BLaER1 (cell line): Measurements from ENCODE around the gene GLIPR2.

ENCODE experiments used
- H3K27ac ChIP-seq: shearing (Covaris generic); formaldehyde crosslinking; 2 replicates; pipeline ENCODE4 v1.8.1; 2022
- H3K27me3 ChIP-seq: shearing (Covaris generic); formaldehyde crosslinking; 2 replicates; pipeline ENCODE4 v1.8.1; 2022
- H3K36me3 ChIP-seq: shearing (Covaris generic); formaldehyde crosslinking; 2 replicates; pipeline ENCODE4 v1.8.1; 2022
- H3K4me1 ChIP-seq: shearing (Covaris generic); formaldehyde crosslinking; 2 replicates; pipeline ENCODE4 v1.8.1; 2022
- H3K4me2 ChIP-seq: shearing (Covaris generic); formaldehyde crosslinking; 2 replicates; pipeline ENCODE4 v1.8.1; 2022
- H3K4me3 ChIP-seq: shearing (Covaris generic); formaldehyde crosslinking; 2 replicates; pipeline ENCODE4 v1.8.1; 2022
- H3K9ac ChIP-seq: shearing (Covaris generic); formaldehyde crosslinking; 2 replicates; pipeline ENCODE4 v1.8.1; 2022
- H3K9me3 ChIP-seq: shearing (Covaris generic); formaldehyde crosslinking; 2 replicates; pipeline ENCODE4 v1.8.1; 2022
- H4K20me1 ChIP-seq: shearing (Covaris generic); formaldehyde crosslinking; 2 replicates; pipeline ENCODE4 v1.8.1; 2022
- Cebpa-rat ChIP-seq: shearing (Covaris generic); IDR thresholded peaks from 2 replicates; pipeline ENCODE4 v1.8.1; 2022

GLIPR2 gene

GRCh38 chr9:36161187-36161586 lies 24.7 kb downstream of the GLIPR2 start:
- Histone ChIP-seq H3K4me1 (peaks cover 19% of the 10 kb centered on the region), H3K4me2 (no peak overlapping the region), H3K4me3 (no peak overlapping the region), H3K27ac (no peak overlapping the region), H3K27me3 (no peaks in the 10 kb centered on the region), H3K9ac (no peak overlapping the region), H3K36me3 (peaks cover 35% of the 10 kb centered on the region), H3K9me3 (peaks cover 18% of the 10 kb centered on the region), H4K20me1 (no peaks in the 10 kb centered on the region)
- no peak for TF ChIP-seq Cebpa-rat

GRCh38 chr9:36162211-36162738 lies 25.7 kb downstream of the GLIPR2 start:
- TF ChIP-seq Cebpa-rat = no peak
- no peak overlapping the region for H3K4me2 ChIP-seq

GRCh38 chr9:36163049-36163785 lies 26.7 kb downstream of the GLIPR2 start:
- Histone ChIP-seq H3K9ac (no peak overlapping the region), H3K27me3 (no peaks in the 10 kb centered on the region), H3K27ac (no peak overlapping the region), H3K36me3 (peaks cover 18% of the 10 kb centered on the region; the same call in 1 of the 2 replicates), H3K4me2 (peak overlapping the region; percentile 43), H3K4me1 (peaks cover 19% of the 10 kb centered on the region), H3K9me3 (no peaks in the 10 kb centered on the region), H3K4me3 (no peak overlapping the region), H4K20me1 (no peaks in the 10 kb centered on the region)
- no peak for TF ChIP-seq Cebpa-rat

More at GRCh38 chr9:36162211-36162738, 25.7 kb downstream of the GLIPR2 start:
- no peak overlapping the region for H3K27ac ChIP-seq
- H3K4me3 ChIP-seq = no peak overlapping the region
- H3K9ac ChIP-seq = no peak overlapping the region
- H3K9me3 ChIP-seq = peaks cover 7% of the 10 kb centered on the region; the same call in 1 of the 2 replicates
- H3K27me3 ChIP-seq = no peaks in the 10 kb centered on the region
- H3K4me1 ChIP-seq = peaks cover 19% of the 10 kb centered on the region
- H3K36me3 ChIP-seq = peaks cover 24% of the 10 kb centered on the region; the same call in 1 of the 2 replicates
- H4K20me1 ChIP-seq = no peaks in the 10 kb centered on the region

- no peak overlapping the region for H3K9ac ChIP-seq
Measured at GRCh38 chr9:36163786-36164170, 27.2 kb downstream of the GLIPR2 start.

GRCh38 chr9:36164372-36164771 lies 27.8 kb downstream of the GLIPR2 start:
- no peak for TF ChIP-seq Cebpa-rat
- no peak overlapping the region for H3K9ac ChIP-seq
- H3K27me3 ChIP-seq = no peaks in the 10 kb centered on the region
- H3K4me1 ChIP-seq = peaks cover 19% of the 10 kb centered on the region
- H3K36me3 ChIP-seq = peaks cover 14% of the 10 kb centered on the region; the same call in 1 of the 2 replicates
- H3K9me3 ChIP-seq = no peaks in the 10 kb centered on the region
- no peaks in the 10 kb centered on the region for H4K20me1 ChIP-seq
- no peak overlapping the region for H3K4me3 ChIP-seq
- no peak overlapping the region for H3K27ac ChIP-seq
- H3K4me2 ChIP-seq = no peak overlapping the region

More at GRCh38 chr9:36163786-36164170, 27.2 kb downstream of the GLIPR2 start:
- TF ChIP-seq Cebpa-rat = no peak
- Histone ChIP-seq H3K4me3 (no peak overlapping the region), H4K20me1 (no peaks in the 10 kb centered on the region), H3K27me3 (no peaks in the 10 kb centered on the region), H3K4me2 (0 out of 2 replicates have a peak overlapping the region, but pooled peaks have one; percentile 43), H3K27ac (no peak overlapping the region), H3K9me3 (no peaks in the 10 kb centered on the region), H3K36me3 (peaks cover 18% of the 10 kb centered on the region; the same call in 1 of the 2 replicates), H3K4me1 (peaks cover 19% of the 10 kb centered on the region)

GRCh38 chr9:36164989-36165388 lies 28.5 kb downstream of the GLIPR2 start:
- H3K4me2 ChIP-seq = no peak overlapping the region
- H4K20me1 ChIP-seq = no peaks in the 10 kb centered on the region
- H3K9me3 ChIP-seq = no peaks in the 10 kb centered on the region
- H3K27ac ChIP-seq = no peak overlapping the region
- no peaks in the 10 kb centered on the region for H3K27me3 ChIP-seq
- H3K4me1 ChIP-seq = peaks cover 19% of the 10 kb centered on the region
- H3K9ac ChIP-seq = no peak overlapping the region
- TF ChIP-seq Cebpa-rat = no peak
- peaks cover 8% of the 10 kb centered on the region; the same call in 1 of the 2 replicates for H3K36me3 ChIP-seq
- no peak overlapping the region for H3K4me3 ChIP-seq

- H3K27me3 ChIP-seq = no peaks in the 10 kb centered on the region
- TF ChIP-seq Cebpa-rat = no peak
- H3K27ac ChIP-seq = no peak overlapping the region
- no peaks in the 10 kb centered on the region for H4K20me1 ChIP-seq
- no peak overlapping the region for H3K4me3 ChIP-seq
- no peak overlapping the region for H3K9ac ChIP-seq
- peaks cover 19% of the 10 kb centered on the region for H3K4me1 ChIP-seq
- no peaks in the 10 kb centered on the region for H3K9me3 ChIP-seq
- 0 out of 2 replicates have a peak, but pooled peaks cover 4% of the 10 kb centered on the region for H3K36me3 ChIP-seq
- no peak overlapping the region for H3K4me2 ChIP-seq
Measured at GRCh38 chr9:36165826-36166167, 29.3 kb downstream of the GLIPR2 start.

GRCh38 chr9:36166168-36166927 lies 29.8 kb downstream of the GLIPR2 start:
- Histone ChIP-seq H3K36me3 (0 out of 2 replicates have a peak, but pooled peaks cover 4% of the 10 kb centered on the region), H3K27ac (no peak overlapping the region), H3K9ac (no peak overlapping the region), H3K27me3 (no peaks in the 10 kb centered on the region), H3K4me3 (peak overlapping the region; percentile 53), H4K20me1 (no peaks in the 10 kb centered on the region), H3K9me3 (no peaks in the 10 kb centered on the region), H3K4me2 (peak overlapping the region; percentile 65), H3K4me1 (peaks cover 19% of the 10 kb centered on the region)
- TF ChIP-seq Cebpa-rat = no peak

- no peaks in the 10 kb centered on the region for H3K36me3 ChIP-seq
- no peak for TF ChIP-seq Cebpa-rat
- H3K4me3 ChIP-seq = no peak within 1 kb of the TSS
- H3K27me3 ChIP-seq = no peaks in the 10 kb centered on the region
- no peaks in the 10 kb centered on the region for H3K9me3 ChIP-seq
- H3K4me1 ChIP-seq = peaks cover 7% of the 10 kb centered on the region; the same call in 1 of the 2 replicates
- no peak within 1 kb of the TSS for H3K4me2 ChIP-seq
- H4K20me1 ChIP-seq = no peaks in the 10 kb centered on the region
- no peak within 1 kb of the TSS for H3K9ac ChIP-seq
- no peak within 1 kb of the TSS for H3K27ac ChIP-seq
Measured at GRCh38 chr9:36169166-36169565, 32.6 kb downstream of the GLIPR2 start, which contains the start of gene CCIN. Gene CCIN (plus strand): TSS chr9:36169388. CDS start chr9:36169503, 115 bp downstream.
